ENCODE results near the gene FOXB1. TPM values are rescaled to one million over a fixed set of nuclear protein-coding genes. Genes with fewer than 3 reads are reported as not detected.

FOXB1 gene
- total RNA-seq, 4 donors from 2014 or later, result not detected

DNA sequence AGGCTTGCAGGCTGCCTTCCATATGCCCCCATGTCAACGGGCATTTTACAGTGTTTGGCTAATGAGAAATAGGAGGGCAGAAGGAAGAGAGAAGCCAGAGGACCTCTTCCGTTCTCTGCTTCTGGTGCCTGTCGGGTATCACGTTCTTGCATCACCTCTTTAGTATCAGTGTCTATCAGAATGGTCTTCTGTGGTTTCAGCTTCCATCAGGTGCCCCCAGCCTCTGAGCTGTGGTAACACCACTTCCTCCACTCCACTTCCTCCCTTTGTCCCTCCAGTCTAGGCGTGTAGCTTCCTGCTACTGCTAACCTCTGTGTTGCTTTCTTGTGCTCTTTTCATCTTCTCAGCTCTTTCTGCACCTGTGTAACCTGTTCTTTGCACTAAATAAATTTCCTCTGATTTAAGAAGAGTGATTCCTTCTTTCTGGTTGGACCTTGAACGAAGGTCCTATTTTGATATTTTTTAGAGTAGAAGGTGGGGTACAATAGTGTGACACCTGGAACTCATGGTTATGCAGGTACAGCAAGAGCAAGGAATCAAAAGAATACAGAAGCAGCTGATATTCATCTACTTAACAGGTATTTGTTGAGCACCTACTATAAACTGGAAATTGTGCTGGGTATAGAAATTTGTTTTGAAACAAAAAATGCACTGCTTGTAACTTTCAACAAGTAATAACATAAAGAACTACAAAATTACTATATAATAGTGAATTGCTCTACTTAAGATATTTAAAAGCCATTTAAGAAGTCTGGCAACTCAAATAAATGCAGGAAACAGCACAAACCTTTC lies 27.4 kb upstream of the FOXB1 start:
- H3K9me3 ChIP-seq, result peaks cover 0 to 4% (median 2%) of the 10 kb centered on the region in 4 donors
- TF ChIP-seq CTCF (IDR thresholded peaks at IDR 0.05) (no peak), POLR2AphosphoS5 (IDR thresholded peaks at IDR 0.05) (no peak), EP300 (IDR thresholded peaks at IDR 0.05) (no peak), POLR2A (IDR thresholded peaks at IDR 0.05; ENCODE audit: low read depth) (no peak)
- H3K27ac ChIP-seq (replicated peaks in 1 of 4), result no peak overlapping the region
- WGBS, result 67% methylated on average over 6 of the region's 6 CpGs
- no peak for DNase-seq (ENCODE audit: extremely low spot score)
- no peaks in the 10 kb centered on the region for H3K4me1 ChIP-seq
- intact Hi-C loops (cut with DNase I), result no loop called here
- H3K27me3 ChIP-seq, result peaks cover 0 to 23% (median 0%) of the 10 kb centered on the region in 4 donors
- H3K36me3 ChIP-seq, result no peaks in the 10 kb centered on the region
- H3K4me3 ChIP-seq, result no peak overlapping the region

GRCh38 chr15:59991834-59992233 lies 12.3 kb upstream of the FOXB1 start:
- intact Hi-C loops (cut with DNase I), result no loop called here
- H3K4me1 ChIP-seq, result peaks cover 2 to 17% (median 5%) of the 10 kb centered on the region in 4 donors
- no peak for DNase-seq (ENCODE audit: extremely low spot score)
- no peaks in the 10 kb centered on the region for H3K36me3 ChIP-seq
- no peak overlapping the region for H3K27ac ChIP-seq (replicated peaks in 1 of 4)
- peaks cover 0 to 86% (median 40%) of the 10 kb centered on the region in 4 donors for H3K27me3 ChIP-seq
- WGBS, result 58% methylated on average over 2 of the region's 2 CpGs
- no peak overlapping the region for H3K4me3 ChIP-seq
- no peaks in the 10 kb centered on the region for H3K9me3 ChIP-seq
- TF ChIP-seq POLR2AphosphoS5 (IDR thresholded peaks at IDR 0.05), result no peak
- TF ChIP-seq EP300 (IDR thresholded peaks at IDR 0.05), result no peak
- no peak for TF ChIP-seq CTCF (IDR thresholded peaks at IDR 0.05)
- no peak for TF ChIP-seq POLR2A (IDR thresholded peaks at IDR 0.05; ENCODE audit: low read depth)

- 33% methylated on average over 33 of the region's 35 CpGs for WGBS
- H3K9me3 ChIP-seq, result no peaks in the 10 kb centered on the region
- H3K4me3 ChIP-seq, result no peak overlapping the region
- H3K4me1 ChIP-seq, result peaks cover 8 to 24% (median 12%) of the 10 kb centered on the region in 4 donors
- no peak for DNase-seq (ENCODE audit: extremely low spot score)
- no peak overlapping the region for H3K27ac ChIP-seq (replicated peaks in 1 of 4)
- TF ChIP-seq CTCF (IDR thresholded peaks at IDR 0.05) (no peak), POLR2A (IDR thresholded peaks at IDR 0.05; ENCODE audit: low read depth) (no peak), POLR2AphosphoS5 (IDR thresholded peaks at IDR 0.05) (no peak), EP300 (IDR thresholded peaks at IDR 0.05) (no peak)
- intact Hi-C loops (cut with DNase I), result no loop called here
- H3K27me3 ChIP-seq, result peaks cover 0 to 92% (median 54%) of the 10 kb centered on the region in 4 donors
- H3K36me3 ChIP-seq, result no peaks in the 10 kb centered on the region
These were observed 10.9 kb upstream of the FOXB1 start for GRCh38 chr15:59993041-59993750.

GRCh38 chr15:59993950-59994401 lies 10.1 kb upstream of the FOXB1 start:
- H3K27me3 ChIP-seq, result peaks cover 0 to 96% (median 62%) of the 10 kb centered on the region in 4 donors
- H3K36me3 ChIP-seq, result no peaks in the 10 kb centered on the region

More at GRCh38 chr15:59993950-59994401, 10.1 kb upstream of the FOXB1 start:
- intact Hi-C loops (cut with DNase I), result no loop called here
- no peaks in the 10 kb centered on the region for H3K9me3 ChIP-seq
- DNase-seq (ENCODE audit: extremely low spot score), result no peak
- 4% methylated on average over 20 of the region's 20 CpGs for WGBS
- peaks cover 8 to 24% (median 12%) of the 10 kb centered on the region in 4 donors for H3K4me1 ChIP-seq
- H3K4me3 ChIP-seq, result no peak overlapping the region
- TF ChIP-seq CTCF (IDR thresholded peaks at IDR 0.05), result no peak
- TF ChIP-seq POLR2AphosphoS5 (IDR thresholded peaks at IDR 0.05), result no peak
- no peak for TF ChIP-seq POLR2A (IDR thresholded peaks at IDR 0.05; ENCODE audit: low read depth)
- TF ChIP-seq EP300 (IDR thresholded peaks at IDR 0.05), result no peak
- no peak overlapping the region for H3K27ac ChIP-seq (replicated peaks in 1 of 4)

All from esophagus muscularis mucosa (tissue), 4 donors.